ENCODE data around the gene DTX1.

DTX1 gene

DNA sequence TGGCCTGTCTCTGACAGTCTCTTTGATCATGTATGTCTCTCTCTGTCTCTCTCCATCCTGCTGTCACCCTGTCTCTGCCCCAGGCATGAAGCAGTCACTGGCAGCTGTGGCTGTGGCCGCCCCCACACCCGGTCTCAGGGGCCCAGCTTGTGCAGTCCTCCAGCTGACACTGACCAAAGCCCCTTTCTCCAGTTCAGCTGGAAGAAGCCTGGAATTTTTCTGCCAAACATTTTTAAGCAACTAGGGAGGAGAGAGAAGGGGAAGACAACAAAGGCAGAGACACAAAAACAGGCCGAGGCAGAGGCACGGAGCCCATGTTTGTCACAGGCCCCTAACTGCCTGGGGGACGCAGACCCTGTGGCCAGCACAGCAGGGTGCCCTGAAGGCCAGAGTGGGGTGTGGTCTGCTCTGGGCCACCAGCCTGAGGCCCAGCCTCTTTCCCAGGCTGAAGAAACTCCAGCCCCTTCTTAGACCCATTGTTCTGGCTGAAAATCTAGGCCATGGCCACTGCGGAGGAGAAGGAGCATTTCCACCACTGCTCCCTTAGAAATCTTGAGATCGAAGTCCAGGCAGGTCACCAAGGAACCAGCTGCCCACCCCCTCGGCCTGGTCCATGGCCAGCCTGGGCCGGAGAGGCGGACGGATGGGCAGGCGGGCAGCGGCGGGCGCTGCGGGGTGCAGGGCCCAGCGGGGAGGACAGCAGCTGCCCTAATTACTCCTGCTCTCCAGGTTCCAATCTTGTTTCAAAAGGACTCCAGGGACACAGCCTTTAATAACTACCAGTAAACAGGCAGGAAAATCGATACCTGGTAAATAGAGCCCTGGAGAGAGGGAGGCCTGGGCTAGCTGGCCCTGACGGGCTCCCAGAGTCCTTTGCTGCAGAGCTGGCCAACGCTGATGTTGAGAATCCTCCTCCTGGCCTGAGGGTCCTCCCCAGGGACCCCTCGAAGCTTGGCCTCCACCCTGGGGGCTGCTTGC lies 14.9 kb downstream of the DTX1 start:
- DNase-seq, result no peak

DNA sequence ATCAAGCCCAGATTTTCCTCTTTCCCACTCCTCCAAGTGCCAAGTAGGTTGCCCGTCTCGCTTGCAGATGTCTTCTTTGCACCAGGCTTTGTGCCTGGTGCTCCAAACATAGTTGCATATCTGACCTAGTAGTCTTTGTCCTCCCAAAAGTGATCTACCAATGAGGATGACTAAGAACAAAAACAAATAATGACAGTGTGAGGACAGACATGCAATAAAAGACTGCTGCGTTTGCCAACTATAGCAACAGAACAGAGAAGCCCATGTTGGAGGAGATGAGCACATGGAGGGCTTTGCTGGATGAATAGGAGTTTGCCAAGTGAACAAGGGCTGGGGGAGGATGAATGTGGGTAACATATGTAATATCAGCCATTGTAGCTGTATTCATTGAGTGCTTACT lies 15.6 kb downstream of the DTX1 start:
- no peak for DNase-seq

GRCh38 chr12:113073586-113073985 lies 17.1 kb downstream of the DTX1 start:
- DNase-seq, result no peak

DNA sequence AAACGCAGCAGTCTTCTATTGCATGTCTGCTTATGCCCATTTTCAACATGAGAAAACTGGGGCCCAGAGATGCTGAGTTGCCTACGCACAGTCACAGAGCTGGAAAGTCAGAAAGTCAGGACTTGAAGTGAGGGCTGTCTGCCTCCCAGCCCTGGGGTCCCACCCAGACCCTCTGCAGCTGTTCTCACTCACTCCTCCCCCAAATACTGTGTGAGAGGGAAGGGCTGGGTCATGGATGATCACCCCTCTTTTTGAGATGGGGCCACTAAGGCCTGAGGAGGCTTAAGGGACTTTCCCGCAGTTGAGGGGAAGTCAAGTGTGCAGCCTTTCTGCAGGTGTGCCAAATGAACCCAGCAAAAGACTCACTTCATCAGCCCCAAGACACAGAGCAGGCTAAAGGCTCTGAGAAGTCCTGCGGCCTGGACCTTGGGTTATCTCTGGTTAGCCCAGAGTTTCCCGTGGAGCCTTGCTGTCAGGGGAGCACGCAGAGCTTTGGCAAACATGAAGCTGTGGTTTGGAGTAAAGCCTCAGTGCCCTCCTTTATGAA lies 18.7 kb downstream of the DTX1 start:
- no peak for DNase-seq

GRCh38 chr12:113077057-113077858 lies 20.7 kb downstream of the DTX1 start:
- DNase-seq, result no peak

DNA sequence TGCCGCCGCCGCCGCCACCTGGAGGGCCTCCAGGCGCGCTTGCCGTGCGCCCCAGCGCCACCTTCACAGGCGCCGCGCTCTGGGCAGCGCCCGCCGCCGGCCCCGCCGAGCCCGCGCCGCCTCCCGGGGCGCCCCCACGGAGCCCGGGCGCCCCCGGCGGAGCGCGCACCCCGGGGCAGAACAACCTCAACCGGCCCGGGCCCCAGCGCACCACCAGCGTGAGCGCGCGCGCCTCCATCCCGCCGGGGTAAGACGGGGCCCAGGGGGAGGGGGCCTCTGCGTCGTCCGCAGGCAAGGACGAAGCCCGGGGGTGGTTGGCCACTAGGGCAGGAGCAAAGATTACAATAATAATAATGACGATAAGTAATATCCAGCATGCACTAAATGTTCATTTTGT lies 21.3 kb downstream of the DTX1 start:
- no peak for DNase-seq

- DNase-seq, result no peak
These were observed 25.3 kb downstream of the DTX1 start for GRCh38 chr12:113081873-113082272.

DNA sequence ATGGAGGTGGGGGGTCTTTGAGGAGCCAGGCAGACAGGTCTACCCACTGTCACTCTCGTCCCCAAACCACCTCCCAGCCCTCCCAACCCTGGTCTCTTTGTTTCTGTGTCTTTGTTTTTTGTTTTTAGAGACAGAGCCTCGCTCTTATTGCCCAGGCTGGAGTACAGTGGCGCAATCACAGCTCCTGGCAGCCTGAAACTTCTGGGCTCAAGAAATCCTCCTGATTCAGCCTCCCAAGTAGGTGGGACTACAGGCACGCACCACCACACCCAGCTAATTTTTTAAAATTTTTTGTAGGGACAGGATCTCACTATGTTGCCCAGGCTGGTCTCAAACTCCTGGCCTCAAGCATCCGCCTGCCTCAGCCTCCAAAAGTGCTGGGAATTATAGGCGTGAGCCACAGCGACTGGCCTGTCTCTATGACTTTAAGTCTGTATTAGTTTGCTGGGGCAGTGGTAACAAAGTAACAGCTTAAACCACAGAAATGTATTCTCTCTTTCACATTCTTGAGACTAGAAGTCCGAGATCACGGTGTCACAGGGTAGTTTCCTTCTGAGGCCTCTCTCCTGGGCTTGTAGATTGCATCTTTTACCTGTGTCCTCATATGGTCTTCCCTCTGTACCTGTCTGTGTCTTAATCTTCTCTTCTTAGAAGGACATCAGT lies 26.1 kb downstream of the DTX1 start:
- no peak for DNase-seq

DNA sequence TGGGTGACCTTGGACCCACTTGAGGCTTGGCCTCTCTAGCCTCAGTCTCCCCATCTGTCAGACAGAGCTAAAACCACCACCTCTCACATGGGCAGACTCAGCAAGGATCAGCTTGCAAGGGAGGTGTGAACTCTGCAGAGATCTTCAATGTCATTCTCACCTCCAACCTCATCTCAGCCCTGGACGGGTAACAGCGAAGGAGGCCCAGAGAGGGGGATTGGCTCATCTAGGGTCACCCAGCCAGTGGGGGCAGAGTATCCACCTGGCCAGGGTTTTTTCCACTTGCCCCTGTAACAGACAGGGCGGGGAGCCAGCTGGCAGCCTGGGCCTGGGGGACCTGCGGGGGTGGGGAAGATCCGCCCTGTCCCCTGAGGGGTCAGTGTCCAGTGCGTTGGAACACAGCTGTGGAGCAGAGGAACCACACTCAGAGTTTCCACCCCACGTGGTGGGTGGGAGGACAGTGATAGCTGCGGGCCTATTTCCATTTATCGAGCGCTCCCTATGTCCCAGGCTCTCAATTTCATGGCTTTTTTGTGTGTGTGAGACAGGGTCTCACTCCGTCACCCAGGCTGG lies 27.4 kb downstream of the DTX1 start:
- DNase-seq, result no peak

- DNase-seq, result no peak
These were observed 30.0 kb downstream of the DTX1 start for GRCh38 chr12:113086249-113087164.

- DNase-seq, result no peak
These were observed 30.7 kb downstream of the DTX1 start for GRCh38 chr12:113087193-113087592.

GRCh38 chr12:113088037-113088436 lies 31.5 kb downstream of the DTX1 start:
- DNase-seq, result no peak

DNA sequence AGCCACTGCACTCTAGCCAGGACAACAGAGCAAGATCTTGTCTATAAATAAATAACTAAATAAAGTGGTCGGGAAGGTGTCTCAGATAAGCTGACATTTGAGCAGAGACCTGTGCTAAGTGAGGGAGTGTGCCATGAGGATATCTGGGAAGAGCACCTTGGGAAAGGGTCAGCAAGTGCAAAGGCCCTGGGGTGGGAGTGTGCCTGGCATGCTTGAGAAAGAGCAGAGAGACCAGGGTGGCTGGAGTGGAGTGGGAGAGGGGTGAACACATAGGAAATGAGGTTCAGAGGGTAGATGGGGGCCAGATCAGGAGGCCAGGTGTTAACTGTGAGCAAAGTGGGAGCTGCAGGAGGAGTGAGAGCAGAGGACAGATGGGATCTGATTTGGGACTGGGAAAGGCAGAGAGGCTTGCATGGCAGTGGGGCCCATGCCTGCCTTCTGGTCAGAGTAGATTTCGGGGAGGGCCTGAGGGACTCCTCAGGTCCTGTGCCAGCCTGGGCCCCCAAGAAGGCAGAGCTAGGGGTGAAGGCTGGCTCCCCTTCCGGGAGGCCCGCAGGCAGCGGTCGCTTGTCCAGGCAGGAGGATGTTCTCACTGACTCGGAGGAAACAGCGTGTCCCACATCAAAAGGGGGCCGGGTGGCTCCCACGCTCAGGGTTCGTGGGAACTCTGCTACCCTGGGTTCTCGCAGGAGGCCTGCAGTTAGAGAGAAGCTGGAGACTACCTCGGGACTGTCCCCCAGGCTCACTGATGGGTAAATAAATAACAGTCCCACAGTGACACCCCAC lies 32.6 kb downstream of the DTX1 start:
- no peak for DNase-seq

- DNase-seq, result no peak
These were observed 33.3 kb downstream of the DTX1 start for GRCh38 chr12:113089839-113090238.

DNA sequence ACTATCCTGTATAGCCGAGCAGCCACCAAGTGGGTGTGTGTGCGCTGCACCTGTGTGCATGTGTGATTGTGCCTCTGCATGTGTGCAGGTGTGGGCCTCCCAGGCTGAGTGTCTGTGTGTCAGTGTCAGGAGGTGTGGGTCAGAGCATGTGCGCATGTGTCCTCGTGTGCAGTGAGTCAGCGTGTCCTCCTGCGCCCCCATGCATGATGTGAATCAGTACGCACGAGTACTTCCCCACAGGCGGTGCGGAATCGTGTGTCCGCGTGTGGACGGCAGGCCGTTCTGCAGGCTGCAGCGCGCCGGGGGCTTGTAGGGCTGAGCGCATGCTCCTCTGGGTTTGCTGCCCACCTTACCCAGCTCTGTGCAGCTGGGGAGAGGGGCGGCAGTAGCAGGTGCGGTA lies 34.2 kb downstream of the DTX1 start:
- DNase-seq, result no peak

GRCh38 chr12:113091506-113091905 lies 35.0 kb downstream of the DTX1 start:
- DNase-seq, result no peak

GRCh38 chr12:113092607-113093408 lies 36.3 kb downstream of the DTX1 start:
- DNase-seq, result no peak

DNA sequence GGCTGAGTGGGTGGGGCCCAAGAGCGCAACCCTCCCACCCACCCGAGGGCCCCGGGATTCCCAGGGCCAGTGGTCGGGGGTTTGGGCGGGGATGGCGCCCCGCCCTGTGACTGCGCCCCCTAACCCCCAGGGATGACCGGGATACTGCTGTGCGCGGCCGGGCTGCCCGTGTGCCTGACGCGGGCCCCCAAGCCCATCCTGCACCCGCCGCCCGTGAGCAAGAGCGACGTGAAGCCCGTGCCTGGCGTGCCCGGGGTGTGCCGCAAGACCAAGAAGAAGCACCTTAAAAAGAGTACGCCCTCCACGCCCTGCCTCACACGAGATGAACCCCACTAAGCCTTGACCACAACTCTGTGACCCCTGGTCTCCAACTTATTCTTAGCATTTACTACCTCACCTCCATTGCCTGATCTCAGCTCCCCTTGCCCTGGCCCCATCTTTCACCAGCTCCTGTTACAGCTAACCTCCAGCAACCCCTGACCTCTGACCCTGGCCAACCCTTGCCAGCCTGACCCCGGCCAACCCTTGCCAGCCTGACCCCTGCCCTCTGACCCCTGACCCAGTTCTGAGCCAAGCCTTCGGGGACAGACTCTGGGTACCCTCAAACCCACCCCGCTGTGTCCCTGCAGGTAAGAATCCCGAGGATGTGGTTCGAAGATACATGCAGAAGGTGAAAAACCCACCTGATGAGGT lies 37.0 kb downstream of the DTX1 start:
- no peak for DNase-seq

DNA sequence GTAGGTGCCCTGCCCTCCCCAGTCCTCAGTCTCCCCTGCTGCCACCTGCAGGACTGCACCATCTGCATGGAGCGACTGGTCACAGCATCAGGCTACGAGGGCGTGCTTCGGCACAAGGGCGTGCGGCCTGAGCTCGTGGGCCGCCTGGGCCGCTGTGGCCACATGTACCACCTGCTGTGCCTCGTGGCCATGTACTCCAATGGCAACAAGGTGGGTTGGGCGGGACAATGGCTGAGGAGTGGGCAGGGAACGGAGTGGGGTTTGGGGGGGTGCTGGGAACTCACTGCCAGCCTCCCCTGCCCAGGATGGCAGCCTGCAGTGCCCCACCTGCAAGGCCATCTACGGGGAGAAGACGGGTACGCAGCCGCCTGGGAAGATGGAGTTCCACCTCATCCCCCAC lies 38.2 kb downstream of the DTX1 start:
- DNase-seq, result no peak

Data from fibroblast of skin of scalp (primary cell).